NCI-H1694 (cell line): ENCODE data around the gene CELA2A.
"Not testable (repeated sequence)": the region's sequence is repeated elsewhere in the genome, so short reads cannot be mapped to it uniquely, and the experiment has no call there.

Experiments
- DNase-seq: peaks from one replicate; lab custom pipeline; 2025; lab: John Stamatoyannopoulos, UW

Gene CELA2A

GRCh38 chr1:15425521-15425920, 31.0 kb upstream of the CELA2A start:
- DNase-seq: no peak

- DNase-seq: no peak
These were observed 30.6 kb upstream of the CELA2A start for GRCh38 chr1:15425958-15426357.

GRCh38 chr1:15426492-15427279, 29.8 kb upstream of the CELA2A start:
- DNase-seq: no peak

DNA sequence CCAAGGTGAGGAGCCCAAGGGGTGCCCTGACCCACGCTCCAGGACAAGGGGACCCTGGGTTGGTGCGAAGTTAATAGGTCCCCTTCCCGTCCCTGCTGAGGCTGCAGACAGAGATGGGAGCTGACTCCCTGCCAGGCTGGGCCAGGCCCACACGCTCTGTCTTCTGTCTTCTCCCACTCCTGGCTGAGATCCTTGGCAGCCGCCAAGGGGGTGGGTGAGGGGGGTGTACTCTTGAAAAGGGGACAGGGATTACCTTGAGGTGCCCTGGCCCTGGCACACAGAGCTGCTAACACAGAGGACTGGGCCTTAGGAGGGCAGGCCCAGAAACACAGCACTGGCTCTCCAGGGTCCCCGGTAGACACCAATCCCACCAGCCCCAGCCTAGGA, 29.3 kb upstream of the CELA2A start:
- DNase-seq: no peak

GRCh38 chr1:15428252-15428651, 28.3 kb upstream of the CELA2A start:
- not testable (repeated sequence) for DNase-seq

GRCh38 chr1:15428815-15429435, 27.6 kb upstream of the CELA2A start:
- no peak for DNase-seq

DNA sequence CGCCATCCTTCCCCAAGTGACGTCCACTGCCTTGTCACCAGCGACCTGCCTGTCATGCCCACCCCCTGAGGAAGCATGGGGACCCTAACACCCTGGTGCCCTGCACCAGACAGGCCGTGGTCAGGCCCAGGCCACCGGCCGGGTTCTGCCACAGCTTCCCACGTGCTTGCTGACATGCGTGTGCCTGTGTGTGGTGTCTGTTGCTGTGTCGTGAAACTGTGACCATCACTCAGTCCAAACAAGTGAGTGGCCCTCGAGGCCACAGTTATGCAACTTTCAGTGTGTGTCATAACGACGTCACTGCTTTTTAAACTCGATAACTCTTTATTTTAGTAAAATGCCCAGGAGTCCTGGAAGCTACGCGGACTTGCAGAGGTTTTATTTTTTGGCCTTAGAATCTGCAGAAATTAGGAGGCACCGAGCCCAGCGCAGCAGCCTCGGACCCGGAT, 26.8 kb upstream of the CELA2A start:
- no peak for DNase-seq

DNA sequence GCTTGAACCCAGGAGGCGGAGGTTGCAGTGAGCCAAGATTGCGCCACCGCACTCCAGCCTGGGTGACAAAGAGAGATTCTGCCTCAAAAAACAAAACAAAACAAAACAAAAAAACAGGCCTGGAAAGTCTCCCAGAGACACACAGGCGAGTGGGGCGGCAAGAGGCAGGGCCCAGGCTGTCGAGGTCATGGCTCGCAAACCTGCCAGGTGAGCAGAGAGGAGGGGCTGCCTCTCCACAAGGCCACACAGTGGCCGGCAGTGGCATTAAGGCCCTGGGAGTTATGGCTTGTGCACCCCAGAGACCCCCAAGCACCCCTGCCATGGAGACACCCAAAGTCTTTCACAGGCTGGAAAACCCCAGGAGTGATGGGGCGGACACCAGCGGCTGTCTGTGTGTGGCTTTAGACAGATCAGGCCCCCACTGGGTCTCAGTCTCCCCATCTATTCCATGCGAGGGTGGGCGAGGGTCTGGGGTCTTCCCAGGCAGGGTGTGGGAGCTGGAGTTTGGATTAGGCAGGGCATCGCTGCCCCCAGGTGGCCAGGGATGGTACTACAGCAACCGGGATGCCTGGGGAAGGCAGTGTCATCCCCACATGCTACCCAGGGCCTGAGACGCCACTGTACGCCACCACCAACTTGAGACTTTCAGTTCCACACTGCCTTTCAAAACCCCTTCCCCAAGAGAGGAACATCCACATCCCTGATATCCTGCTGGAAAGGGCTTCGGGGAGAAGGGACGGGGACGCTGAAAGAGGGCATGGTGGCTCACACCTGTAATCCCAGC, 25.6 kb upstream of the CELA2A start:
- peak; percentile 43 for DNase-seq

GRCh38 chr1:15431571-15431948, 25.0 kb upstream of the CELA2A start:
- no peak for DNase-seq

- DNase-seq: no peak
These were observed 24.2 kb upstream of the CELA2A start for GRCh38 chr1:15432324-15432723.

DNA sequence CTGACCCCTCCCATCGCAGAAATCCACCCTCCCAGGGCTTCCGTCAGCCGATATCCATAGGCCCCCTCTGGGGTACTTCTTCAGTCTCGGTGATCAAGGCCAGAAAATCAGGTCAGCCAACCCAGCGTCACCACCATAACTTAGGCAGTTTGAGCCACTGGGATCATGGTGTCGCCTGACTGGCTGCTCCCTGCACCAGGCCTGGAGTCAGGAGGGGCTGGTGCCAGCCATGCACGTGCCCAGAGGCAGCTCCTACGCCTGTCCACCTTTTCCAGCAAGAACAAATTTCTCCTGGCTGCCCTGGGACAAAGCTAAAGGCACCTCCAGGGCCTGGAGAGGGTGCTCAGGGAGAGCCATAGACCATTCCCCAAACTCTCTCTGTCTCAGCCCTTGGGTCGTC, 23.1 kb upstream of the CELA2A start:
- DNase-seq: no peak

GRCh38 chr1:15434739-15435138, 21.8 kb upstream of the CELA2A start:
- DNase-seq: not testable (repeated sequence)

GRCh38 chr1:15435239-15436077, 21.1 kb upstream of the CELA2A start:
- no peak for DNase-seq

GRCh38 chr1:15436881-15437442, 19.6 kb upstream of the CELA2A start:
- no peak for DNase-seq

- no peak for DNase-seq
These were observed 17.2 kb upstream of the CELA2A start for GRCh38 chr1:15439325-15439724.

DNA sequence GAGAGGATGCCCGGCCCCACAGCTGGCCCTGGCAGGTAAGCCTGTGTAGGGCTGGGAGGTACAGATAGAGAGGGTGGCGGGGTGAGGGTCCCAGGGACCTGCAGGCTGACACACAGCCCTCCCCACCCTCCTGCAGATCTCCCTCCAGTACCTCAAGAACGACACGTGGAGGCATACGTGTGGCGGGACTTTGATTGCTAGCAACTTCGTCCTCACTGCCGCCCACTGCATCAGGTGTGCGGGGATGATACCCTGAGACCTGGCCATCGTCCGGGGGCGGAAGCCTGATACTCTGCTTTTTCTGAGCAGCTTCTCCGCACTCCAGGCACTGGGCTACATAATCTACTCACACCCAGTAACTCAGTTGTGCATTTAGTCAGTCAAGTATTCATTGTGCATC, 16.2 kb upstream of the CELA2A start:
- no peak for DNase-seq

GRCh38 chr1:15441247-15441646, 15.3 kb upstream of the CELA2A start:
- no peak for DNase-seq

GRCh38 chr1:15442119-15442518, 14.4 kb upstream of the CELA2A start:
- no peak for DNase-seq

- DNase-seq: no peak
These were observed 13.8 kb upstream of the CELA2A start for GRCh38 chr1:15442759-15443158.

DNA sequence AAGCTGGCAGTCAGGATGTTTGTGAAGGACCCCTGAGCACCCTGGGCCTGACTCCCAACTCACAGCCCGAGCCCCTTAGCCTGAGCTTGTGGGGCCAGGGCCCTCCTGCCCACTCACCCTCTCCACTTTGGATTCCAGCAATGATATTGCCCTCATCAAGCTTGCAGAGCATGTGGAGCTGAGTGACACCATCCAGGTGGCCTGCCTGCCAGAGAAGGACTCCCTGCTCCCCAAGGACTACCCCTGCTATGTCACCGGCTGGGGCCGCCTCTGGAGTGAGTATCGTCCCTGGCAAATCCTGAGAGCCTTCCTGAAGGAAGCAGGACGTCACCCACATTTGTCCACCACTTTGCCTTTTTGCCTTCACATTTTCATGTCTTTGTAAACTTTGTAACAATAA, 13.3 kb upstream of the CELA2A start:
- DNase-seq: no peak

GRCh38 chr1:15444468-15445389, 11.8 kb upstream of the CELA2A start:
- no peak for DNase-seq
